HEK293 (cell line): ENCODE measurements around the gene GATAD2A.
A peak's percentile ranks its signal among the peaks of the same experiment; 100 is the strongest.

Experiments
- CTCF ChIA-PET: fragments of 350-600 bp; formaldehyde crosslinking; extraction: SDS; loops from one replicate; lab custom pipeline; 2021; ENCODE audit warnings: antibody characterized with exemption; lab: Yijun Ruan, JAX
- POLR2A ChIA-PET: fragments of 300-600 bp; formaldehyde crosslinking; extraction: SDS; loops from one replicate; lab custom pipeline; 2020; ENCODE audit warnings: antibody characterized with exemption, inconsistent platforms; lab: Yijun Ruan, JAX
- H3K27ac ChIP-seq: fragments of 200-500 bp; sonication (Bioruptor generic); 2 replicates; pipeline ENCODE4 v1.5.1; 2014; ENCODE audit warnings: low read depth, low read length, control low read depth, inconsistent platforms; ENCODE audit errors: extremely low read depth
- H3K36me3 ChIP-seq, 2 experiments: fragments of 200-500 bp in 1 of 2; sonication (Bioruptor generic) in 1 of 2; 1 replicate in 1 of 2; 2 replicates in 1 of 2; pipeline ENCODE4 v1.5.1; 2014 to 2017; ENCODE audit warnings: inconsistent platforms in 2 of 2, low read length in 2 of 2; ENCODE audit not compliant: control insufficient read depth in 2 of 2, insufficient read depth in 1 of 2
- H3K4me1 ChIP-seq: fragments of 200-500 bp; sonication (Bioruptor generic); 2 replicates; pipeline ENCODE4 v1.5.1; 2014; ENCODE audit warnings: mild to moderate bottlenecking, low read length, inconsistent platforms; ENCODE audit not compliant: control insufficient read depth, insufficient read depth
- H3K4me3 ChIP-seq: 2 replicates; pipeline ENCODE4 v1.5.1; 2011; ENCODE audit warnings: low read depth, mild to moderate bottlenecking, control low read depth, low read length, moderate library complexity
- H3K9me3 ChIP-seq: fragments of 200-500 bp; sonication (Bioruptor generic); 2 replicates; pipeline ENCODE4 v1.5.1; 2014; ENCODE audit warnings: low read depth, low read length, inconsistent platforms; ENCODE audit not compliant: control insufficient read depth, insufficient read depth
- GLIS2 ChIP-seq: fragments of 450-650 bp; formaldehyde crosslinking; IDR thresholded peaks from 2 replicates; pipeline ENCODE4 v1.5.1; 2016; ENCODE audit warnings: missing biosample characterization, missing genetic modification characterization
- HOXC10 ChIP-seq: sonication (generic); formaldehyde crosslinking; IDR thresholded peaks from 2 replicates; pipeline ENCODE4 v1.8.1; 2023; ENCODE audit warnings: mild to moderate bottlenecking, missing genetic modification reagents
- KLF17 ChIP-seq: fragments of 450-650 bp; formaldehyde crosslinking; IDR thresholded peaks from 2 replicates; pipeline ENCODE4 v1.5.1; 2016; ENCODE audit warnings: missing biosample characterization, missing genetic modification characterization
- ZBTB17 ChIP-seq: fragments of 450-650 bp; formaldehyde crosslinking; IDR thresholded peaks from 2 replicates; pipeline ENCODE4 v1.5.1; 2016; ENCODE audit warnings: missing biosample characterization, missing genetic modification characterization
- ZFHX2 ChIP-seq: fragments of 450-650 bp; formaldehyde crosslinking; conservative IDR thresholded peaks from 2 replicates; pipeline ENCODE4 v1.5.1; 2016; ENCODE audit warnings: missing biosample characterization, missing genetic modification characterization
- ZFP3 ChIP-seq: fragments of 450-650 bp; formaldehyde crosslinking; IDR thresholded peaks from 2 replicates; pipeline ENCODE4 v1.5.1; 2016; ENCODE audit warnings: low read depth, missing biosample characterization, missing genetic modification characterization
- ZNF133 ChIP-seq: fragments of 450-650 bp; formaldehyde crosslinking; IDR thresholded peaks from 2 replicates; pipeline ENCODE4 v1.5.1; 2016; ENCODE audit warnings: missing biosample characterization, missing genetic modification characterization
- ZNF146 ChIP-seq: fragments of 450-650 bp; formaldehyde crosslinking; IDR thresholded peaks from 2 replicates; pipeline ENCODE4 v1.5.1; 2016; ENCODE audit warnings: missing biosample characterization, missing genetic modification characterization
- ZNF274 ChIP-seq, 2 experiments: fragments of 200-500 bp in 1 of 2; fragments of 450-650 bp in 1 of 2; sonication (Bioruptor generic) in 1 of 2; formaldehyde crosslinking in 1 of 2; IDR thresholded peaks; 2 replicates each; pipeline versions ENCODE4 v1.5.1 to v1.6.1; 2014 to 2016; ENCODE audit warnings: borderline replicate concordance in 1 of 2, inconsistent platforms in 1 of 2, low read length in 1 of 2, missing biosample characterization in 1 of 2, missing genetic modification characterization in 1 of 2
- ZNF335 ChIP-seq: fragments of 450-650 bp; formaldehyde crosslinking; conservative IDR thresholded peaks from 2 replicates; pipeline ENCODE4 v1.5.1; 2016; ENCODE audit warnings: missing biosample characterization, missing genetic modification characterization
- ZNF394 ChIP-seq: fragments of 450-650 bp; formaldehyde crosslinking; IDR thresholded peaks from 2 replicates; pipeline ENCODE4 v1.5.1; 2016; ENCODE audit warnings: missing biosample characterization, missing genetic modification characterization, mild to moderate bottlenecking, moderate library complexity, borderline replicate concordance
- ZNF416 ChIP-seq: fragments of 450-650 bp; formaldehyde crosslinking; IDR thresholded peaks from 2 replicates; pipeline ENCODE4 v1.5.1; 2016; ENCODE audit warnings: missing biosample characterization, missing genetic modification characterization
- ZNF560 ChIP-seq: fragments of 450-650 bp; formaldehyde crosslinking; IDR thresholded peaks from 2 replicates; pipeline ENCODE4 v1.5.1; 2017; ENCODE audit warnings: missing biosample characterization, missing genetic modification characterization, borderline replicate concordance
- ZNF561 ChIP-seq: fragments of 450-650 bp; IDR thresholded peaks from 2 replicates; pipeline ENCODE4 v1.5.1; 2018; ENCODE audit warnings: missing biosample characterization, missing genetic modification characterization, borderline replicate concordance
- ZNF610 ChIP-seq: fragments of 450-650 bp; formaldehyde crosslinking; IDR thresholded peaks from 2 replicates; pipeline ENCODE4 v1.5.1; 2016; ENCODE audit warnings: missing biosample characterization, missing genetic modification characterization, borderline replicate concordance
- ZNF626 ChIP-seq: fragments of 450-650 bp; sonication (Bioruptor Pico); formaldehyde crosslinking; IDR thresholded peaks from 2 replicates; pipeline ENCODE4 v1.5.1; 2018; ENCODE audit warnings: missing biosample characterization, missing genetic modification characterization, inconsistent platforms
- TF ChIP-seq, protein P1 (sequence below): fragments of 450-650 bp; formaldehyde crosslinking; IDR thresholded peaks from 2 replicates; pipeline ENCODE4 v1.5.1; 2016; ENCODE audit warnings: missing biosample characterization, missing genetic modification characterization

The GATAD2A gene

DNA sequence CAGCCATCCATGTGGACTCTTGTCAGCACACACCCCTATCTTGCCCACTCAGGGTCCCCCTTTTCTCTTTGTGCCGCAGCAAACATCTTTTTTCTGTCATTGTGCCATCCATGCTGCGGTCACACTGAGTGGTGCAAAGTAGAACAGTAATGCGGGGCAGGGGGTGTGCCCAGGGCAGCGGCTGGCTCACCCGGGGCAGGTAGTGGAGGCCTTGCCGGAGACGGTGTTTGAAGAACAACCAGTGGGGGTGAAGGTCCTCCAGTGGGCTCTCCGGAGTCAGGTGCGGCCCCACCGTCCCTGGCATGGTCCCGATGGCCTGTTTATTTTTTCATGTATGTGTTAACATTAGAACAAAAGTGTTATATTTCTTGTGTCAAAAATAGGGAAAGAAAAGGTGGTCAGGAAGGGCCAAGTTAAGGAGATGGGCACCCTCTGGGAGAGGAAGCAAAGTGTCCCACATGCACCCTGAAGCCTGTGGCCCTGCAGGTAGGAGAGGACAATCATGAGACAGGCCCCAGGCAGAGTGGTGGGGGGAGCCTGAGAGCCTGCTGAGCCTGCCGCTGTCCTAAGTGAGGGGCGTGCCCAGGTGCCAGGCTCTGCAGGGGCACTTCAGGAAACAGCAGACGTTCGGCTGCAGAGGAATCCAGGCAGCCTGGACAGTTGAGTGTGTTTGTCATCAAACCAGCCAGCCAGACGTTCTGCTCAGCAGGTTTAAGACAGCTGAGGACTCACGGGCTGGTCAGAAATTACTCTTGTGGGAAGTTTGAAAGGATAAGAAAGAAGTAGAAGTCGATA, 97.5 kb downstream of the GATAD2A start:
- POLR2A ChIA-PET: no interaction called here
- Histone ChIP-seq H3K36me3 (peaks cover 4 to 96% of the 10 kb centered on the region in 2 experiments; a peak in 2 of 3 replicates), H3K4me3 (no peak overlapping the region), H3K27ac (no peak overlapping the region), H3K9me3 (no peaks in the 10 kb centered on the region), H3K4me1 (no peaks in the 10 kb centered on the region)
- TF ChIP-seq ZFP3 (tag by site-specific recombination) (no peak), ZNF133 (tag by site-specific recombination) (peak; percentile 47; the same call in 1 of the 2 replicates)
- CTCF ChIA-PET: no interaction called here

GRCh38 chr19:19504754-19505668, 99.5 kb downstream of the GATAD2A start:
- H3K4me1 ChIP-seq: no peaks in the 10 kb centered on the region
- no peak for TF ChIP-seq KLF17
- TF ChIP-seq ZNF146: peak; percentile 91
- no peak overlapping the region for H3K4me3 ChIP-seq
- POLR2A ChIA-PET: interaction anchor here (0.6 to 1.5 kb wide), 2 partner anchors 11 to 18 kb away, joined by 3 to 6 read pairs; partner anchors contain the start of gene NDUFA13
- peaks cover 4 to 76% of the 10 kb centered on the region in 2 experiments; a peak in 2 of 3 replicates for H3K36me3 ChIP-seq
- CTCF ChIA-PET: interaction anchor here (0.6 to 0.9 kb wide), 2 partner anchors 14 to 474 kb away, joined by 3 read pairs; no protein-coding TSS in a partner anchor
- no peaks in the 10 kb centered on the region for H3K9me3 ChIP-seq
- no peak overlapping the region for H3K27ac ChIP-seq

- peak; percentile 31; the same call in 1 of the 2 replicates for TF ChIP-seq ZFHX2 (tag by site-specific recombination)
- no peak for TF ChIP-seq ZNF394 (tag by site-specific recombination)
- H3K4me3 ChIP-seq: no peak overlapping the region
- H3K36me3 ChIP-seq: peaks cover 4 to 68% of the 10 kb centered on the region in 2 experiments; a peak in 2 of 3 replicates
- no peaks in the 10 kb centered on the region for H3K9me3 ChIP-seq
- no peak overlapping the region for H3K27ac ChIP-seq
- ChIA-PET CTCF (no interaction called here), POLR2A (interaction anchor here (1.5 kb wide), 1 partner anchor 10 kb away, joined by 3 read pairs; the partner anchor contains the start of gene NDUFA13)
- H3K4me1 ChIP-seq: no peaks in the 10 kb centered on the region
Measured at GRCh38 chr19:19505669-19506326, 100.3 kb downstream of the GATAD2A start.

DNA sequence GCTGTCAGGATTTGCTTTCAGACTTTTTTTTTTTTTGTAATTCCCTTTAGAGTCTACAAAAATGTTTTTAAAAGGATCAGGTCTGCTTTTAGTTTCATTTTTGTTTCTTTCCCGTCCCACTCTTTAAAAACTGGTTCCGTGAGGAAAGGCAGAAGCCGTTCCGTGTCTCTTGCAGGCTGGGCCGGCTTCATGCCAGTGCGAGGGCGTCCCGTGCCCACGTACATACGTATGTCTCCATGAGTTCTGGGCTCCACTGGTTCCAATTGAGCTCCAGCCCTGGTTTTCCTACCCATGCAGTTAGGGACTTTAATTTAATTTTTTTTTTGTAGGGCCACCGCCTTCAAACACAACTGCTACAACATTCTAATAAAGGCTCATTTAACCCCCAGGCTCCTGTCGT, 101.1 kb downstream of the GATAD2A start:
- Histone ChIP-seq H3K4me3 (no peak overlapping the region), H3K36me3 (peaks cover 4 to 60% of the 10 kb centered on the region in 2 experiments; a peak in 2 of 3 replicates), H3K4me1 (no peaks in the 10 kb centered on the region), H3K9me3 (no peaks in the 10 kb centered on the region), H3K27ac (no peak overlapping the region)
- ChIA-PET POLR2A (interaction anchor here (1.3 kb wide), 1 partner anchor 142 kb away, joined by 3 read pairs; no protein-coding TSS in a partner anchor), CTCF (interaction anchor here (1.2 kb wide), 1 partner anchor 17 kb away, joined by 3 read pairs; no protein-coding TSS in a partner anchor)
- no peak for TF ChIP-seq ZNF626 (tag by site-specific recombination)
- TF ChIP-seq ZNF561: no peak
- TF ChIP-seq ZNF274 (IDR thresholded peaks at IDR 0.05; ENCODE audit: low read length): no peak
- no peak for TF ChIP-seq ZNF274 (tag by site-specific recombination; IDR thresholded peaks at IDR 0.05; ENCODE audit: borderline replicate concordance)
- TF ChIP-seq ZBTB17 (tag by site-specific recombination): no peak
- TF ChIP-seq ZNF416 (tag by site-specific recombination): no peak
- no peak for TF ChIP-seq HOXC10
- no peak for TF ChIP-seq ZNF610 (tag by site-specific recombination)
- TF ChIP-seq, protein P1, sequence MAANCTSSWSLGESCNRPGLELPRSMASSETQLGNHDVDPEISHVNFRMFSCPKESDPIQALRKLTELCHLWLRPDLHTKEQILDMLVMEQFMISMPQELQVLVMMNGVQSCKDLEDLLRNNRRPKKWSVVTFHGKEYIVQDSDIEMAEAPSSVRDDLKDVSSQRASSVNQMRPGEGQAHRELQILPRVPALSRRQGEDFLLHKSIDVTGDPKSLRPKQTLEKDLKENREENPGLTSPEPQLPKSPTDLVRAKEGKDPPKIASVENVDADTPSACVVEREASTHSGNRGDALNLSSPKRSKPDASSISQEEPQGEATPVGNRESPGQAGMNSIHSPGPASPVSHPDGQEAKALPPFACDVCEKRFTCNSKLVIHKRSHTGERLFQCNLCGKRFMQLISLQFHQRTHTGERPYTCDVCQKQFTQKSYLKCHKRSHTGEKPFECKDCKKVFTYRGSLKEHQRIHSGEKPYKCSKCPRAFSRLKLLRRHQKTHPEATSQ (tag by site-specific recombination): no peak
- no peak for TF ChIP-seq ZNF560 (tag by site-specific recombination)
- TF ChIP-seq GLIS2 (tag by site-specific recombination): no peak
- TF ChIP-seq ZNF335 (tag by site-specific recombination): no peak
